GM12875 (cell line): Measurements from ENCODE around the gene DBNDD1.

ENCODE experiments used
- H3K4me3 ChIP-seq: one replicate; pipeline ENCODE4 v1.5.1; 2011; ENCODE audit warnings: low read depth, low read length, control low read depth
- TF ChIP-seq, protein P1 (sequence below): IDR thresholded peaks from 2 replicates; pipeline ENCODE4 v1.5.1; 2011; ENCODE audit warnings: low read depth, mild to moderate bottlenecking, control low read depth, inconsistent platforms, low read length, moderate library complexity, borderline replicate concordance; ENCODE audit not compliant: insufficient read depth

DBNDD1 gene

GRCh38 chr16:89958596-89958995 lies 60.7 kb downstream of the DBNDD1 start:
- no peak overlapping the region for H3K4me3 ChIP-seq
- TF ChIP-seq, protein P1, sequence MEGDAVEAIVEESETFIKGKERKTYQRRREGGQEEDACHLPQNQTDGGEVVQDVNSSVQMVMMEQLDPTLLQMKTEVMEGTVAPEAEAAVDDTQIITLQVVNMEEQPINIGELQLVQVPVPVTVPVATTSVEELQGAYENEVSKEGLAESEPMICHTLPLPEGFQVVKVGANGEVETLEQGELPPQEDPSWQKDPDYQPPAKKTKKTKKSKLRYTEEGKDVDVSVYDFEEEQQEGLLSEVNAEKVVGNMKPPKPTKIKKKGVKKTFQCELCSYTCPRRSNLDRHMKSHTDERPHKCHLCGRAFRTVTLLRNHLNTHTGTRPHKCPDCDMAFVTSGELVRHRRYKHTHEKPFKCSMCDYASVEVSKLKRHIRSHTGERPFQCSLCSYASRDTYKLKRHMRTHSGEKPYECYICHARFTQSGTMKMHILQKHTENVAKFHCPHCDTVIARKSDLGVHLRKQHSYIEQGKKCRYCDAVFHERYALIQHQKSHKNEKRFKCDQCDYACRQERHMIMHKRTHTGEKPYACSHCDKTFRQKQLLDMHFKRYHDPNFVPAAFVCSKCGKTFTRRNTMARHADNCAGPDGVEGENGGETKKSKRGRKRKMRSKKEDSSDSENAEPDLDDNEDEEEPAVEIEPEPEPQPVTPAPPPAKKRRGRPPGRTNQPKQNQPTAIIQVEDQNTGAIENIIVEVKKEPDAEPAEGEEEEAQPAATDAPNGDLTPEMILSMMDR = no peak

- TF ChIP-seq, protein P1 = no peak
- no peak overlapping the region for H3K4me3 ChIP-seq
Measured at GRCh38 chr16:89958068-89958467, 61.2 kb downstream of the DBNDD1 start.

- no peak overlapping the region for H3K4me3 ChIP-seq
- TF ChIP-seq, protein P1 = no peak
Measured at GRCh38 chr16:89957216-89957785, 62.0 kb downstream of the DBNDD1 start.

- TF ChIP-seq, protein P1 = no peak
- no peak overlapping the region for H3K4me3 ChIP-seq
Measured at GRCh38 chr16:89956505-89957215, 62.6 kb downstream of the DBNDD1 start.

DNA sequence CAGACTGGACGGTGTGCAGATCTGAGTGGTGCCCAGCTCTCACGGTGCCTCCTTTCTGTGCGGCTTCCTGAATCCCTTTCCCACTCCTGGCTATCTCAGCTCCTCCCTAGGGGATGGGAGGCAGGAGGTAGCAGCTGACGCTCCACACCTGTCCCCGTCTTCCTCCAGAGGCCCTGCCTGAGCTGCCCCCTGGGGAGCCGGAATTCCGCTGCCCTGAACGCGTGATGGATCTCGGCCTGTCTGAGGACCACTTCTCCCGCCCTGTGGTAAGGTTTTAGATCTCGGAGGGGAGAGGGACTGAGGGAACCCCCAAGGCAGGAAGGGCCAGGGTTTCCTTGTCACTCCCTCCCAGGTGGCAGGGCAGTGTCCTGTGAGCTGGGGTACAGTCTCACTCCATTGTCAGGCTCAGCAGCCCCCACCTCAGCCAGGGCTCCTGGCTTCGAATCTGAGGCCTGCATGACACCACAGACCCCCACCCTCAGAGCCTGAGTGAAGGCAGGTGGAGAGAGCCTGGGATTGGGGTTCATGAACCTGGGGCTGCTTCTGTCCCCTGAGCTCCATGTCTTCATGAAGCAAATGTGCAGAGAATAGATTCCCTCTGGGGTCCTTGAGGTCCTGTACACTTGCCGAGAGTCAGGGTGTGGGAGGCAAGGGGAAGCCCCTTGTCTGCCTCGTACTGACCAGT lies 64.1 kb downstream of the DBNDD1 start:
- TF ChIP-seq, protein P1 = no peak
- no peak overlapping the region for H3K4me3 ChIP-seq
